Daoy (cell line): Measurements from ENCODE around the gene SGCD. TPM values are rescaled to one million over a fixed set of nuclear protein-coding genes. Genes with fewer than 3 reads are reported as not detected.

ENCODE experiments used
- DNase-seq: peaks from one replicate; pipeline ENCODE4 v3.0.0-alpha.2; 2015; ENCODE audit warnings: low read depth
- total RNA-seq: library from RNA; depleted of rRNA; stranded (reverse); fragments of >200 nt; shearing (Covaris generic); gene quantifications from 2 replicates; pipeline ENCODE4 v1.2.3, GENCODE V29; 2014; rRNA removed

Gene SGCD
- 0.83 and 1.4 TPM in 2 replicates for total RNA-seq

DNA sequence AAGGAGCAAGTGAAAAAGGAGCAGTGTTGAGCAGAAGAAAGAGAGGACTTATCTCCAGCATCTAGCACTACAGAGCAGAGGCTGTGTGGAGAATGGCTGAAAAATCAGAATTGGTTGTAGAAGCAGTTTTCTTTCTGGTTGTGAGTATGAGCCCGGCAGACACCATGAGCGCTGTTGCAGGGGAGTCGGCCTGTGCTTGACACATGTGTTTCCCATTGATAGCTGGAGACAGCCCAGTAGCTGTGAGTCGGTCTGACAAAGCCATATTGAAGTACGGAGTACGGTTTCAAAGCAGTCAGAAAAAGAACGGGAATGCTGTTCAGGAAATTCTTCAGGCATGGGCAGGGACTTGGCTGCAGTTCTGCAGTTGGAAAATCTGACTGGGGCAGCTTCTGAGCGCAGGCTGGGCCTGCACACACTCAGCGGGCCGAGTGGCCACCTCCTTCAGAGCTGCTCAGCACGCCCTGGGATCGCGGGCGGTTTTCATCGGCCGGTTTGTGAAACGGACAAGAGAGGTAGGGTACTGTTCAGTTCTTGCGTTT is at the start of gene SGCD:
SGCD (plus strand) TSS at position 447 of the 542 bp plus-strand sequence.
- peak; percentile 73 for DNase-seq

DNA sequence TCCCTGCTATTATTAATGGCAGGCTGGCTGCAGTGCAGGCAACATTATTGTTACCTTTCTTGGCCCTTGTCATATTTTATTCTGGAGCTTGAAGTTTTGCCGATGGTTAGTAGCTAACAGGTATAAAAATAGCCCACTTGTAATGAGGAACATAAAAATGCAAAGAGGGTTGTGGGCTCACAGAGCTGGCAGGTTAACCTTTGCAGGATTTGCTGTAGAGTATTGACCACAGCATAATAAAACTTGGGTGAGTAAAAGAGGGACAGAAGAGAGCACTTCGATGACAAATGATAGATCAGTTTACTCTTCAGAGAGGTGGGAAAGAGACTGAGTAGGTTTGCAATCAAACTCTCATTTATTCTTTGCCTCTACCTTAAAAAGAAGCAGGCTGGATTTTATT is 49.7 kb upstream of the SGCD start:
- DNase-seq, result no peak

DNA sequence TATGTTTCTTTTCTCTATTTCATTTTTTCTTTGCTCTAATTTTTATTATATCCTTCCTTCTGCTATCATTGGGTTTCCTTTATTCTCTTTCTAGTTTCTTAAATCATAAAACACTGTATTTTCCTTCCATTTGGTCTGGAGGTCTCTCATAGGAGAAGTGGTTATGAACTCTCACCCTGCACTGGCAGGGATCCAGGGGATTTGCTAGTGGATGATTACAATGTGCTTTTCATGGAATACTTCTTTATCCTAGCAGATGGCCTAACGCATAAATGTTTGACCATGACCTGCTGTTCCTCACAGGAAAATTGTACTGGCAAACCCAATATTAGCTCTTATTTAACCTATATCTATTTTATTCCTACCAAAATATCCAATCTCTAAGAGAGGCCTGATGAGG is 31.5 kb upstream of the SGCD start:
- no peak for DNase-seq

DNA sequence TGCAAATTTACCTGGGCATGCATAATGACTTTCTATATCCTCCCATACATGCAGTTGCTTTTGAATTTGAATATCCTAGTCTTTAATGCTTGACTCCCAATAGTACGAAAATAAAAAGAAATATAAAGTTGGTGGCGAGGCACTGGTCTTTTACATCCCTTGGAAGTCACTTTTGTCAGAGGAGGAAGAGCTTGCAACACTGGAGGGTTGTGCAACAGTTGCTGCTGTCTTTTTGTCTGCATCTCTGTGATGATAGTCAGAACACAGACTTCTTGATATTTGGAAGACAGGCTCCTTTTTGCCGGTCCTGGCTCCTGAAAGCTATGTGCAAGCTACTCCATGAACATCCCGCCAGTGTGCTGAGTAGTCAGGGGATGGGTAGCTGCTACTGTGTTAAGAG is 16.8 kb upstream of the SGCD start:
- no peak for DNase-seq

DNA sequence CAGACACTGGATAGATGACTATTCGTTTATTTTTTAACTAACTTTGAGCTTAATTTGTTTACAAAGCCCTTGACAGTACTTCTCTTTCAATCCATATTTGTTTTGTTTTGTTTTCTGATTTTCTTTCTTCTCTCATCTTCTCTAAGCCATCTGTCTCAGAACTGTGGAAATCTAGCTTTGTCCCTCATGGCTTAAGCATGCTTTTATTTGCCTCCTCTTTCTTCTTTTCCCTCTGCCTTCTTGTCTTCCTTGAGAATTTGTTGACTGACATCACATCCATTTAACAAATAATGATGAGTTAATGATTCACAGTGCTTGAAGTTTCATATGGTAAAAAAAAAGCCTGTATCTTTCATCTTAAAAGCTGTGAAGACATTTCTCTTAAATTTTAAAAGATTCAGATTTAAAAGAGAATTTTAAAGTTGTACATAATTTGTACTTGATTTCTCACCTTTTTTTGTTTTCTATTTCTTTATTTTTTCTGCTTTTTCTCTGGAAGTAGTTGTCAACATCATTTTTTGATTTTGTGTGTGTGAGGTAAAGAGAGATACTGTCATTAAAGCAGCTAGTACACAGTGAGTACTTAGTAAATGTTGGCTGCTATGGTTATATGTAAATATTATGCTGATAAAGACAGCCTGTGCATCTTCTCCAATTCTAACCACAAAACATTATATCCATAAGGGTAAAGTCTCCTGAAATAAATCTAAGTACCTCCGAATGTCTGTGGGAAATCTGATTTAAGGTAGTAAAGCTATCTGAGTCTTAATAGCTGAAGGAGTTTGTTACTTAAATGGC is 13.9 kb upstream of the SGCD start:
- no peak for DNase-seq

DNA sequence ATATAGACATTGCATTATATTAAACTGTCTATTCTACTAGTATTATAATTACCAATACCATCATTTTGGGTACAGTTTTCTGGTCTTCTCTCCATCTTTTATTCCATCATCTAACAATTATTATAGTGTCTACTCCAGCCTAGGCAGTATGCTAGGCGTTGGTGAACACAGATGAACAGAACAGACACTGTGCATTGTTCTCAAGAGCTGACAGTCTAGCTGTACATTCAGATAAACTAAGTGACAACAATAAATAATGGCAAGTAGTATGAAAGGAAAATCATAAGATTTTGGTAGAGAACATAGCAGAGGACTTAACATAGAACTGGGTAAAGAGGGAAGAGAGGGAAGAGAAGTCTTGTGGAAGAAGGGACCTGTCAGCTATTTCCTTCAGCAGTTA is 12.5 kb upstream of the SGCD start:
- no peak for DNase-seq

DNA sequence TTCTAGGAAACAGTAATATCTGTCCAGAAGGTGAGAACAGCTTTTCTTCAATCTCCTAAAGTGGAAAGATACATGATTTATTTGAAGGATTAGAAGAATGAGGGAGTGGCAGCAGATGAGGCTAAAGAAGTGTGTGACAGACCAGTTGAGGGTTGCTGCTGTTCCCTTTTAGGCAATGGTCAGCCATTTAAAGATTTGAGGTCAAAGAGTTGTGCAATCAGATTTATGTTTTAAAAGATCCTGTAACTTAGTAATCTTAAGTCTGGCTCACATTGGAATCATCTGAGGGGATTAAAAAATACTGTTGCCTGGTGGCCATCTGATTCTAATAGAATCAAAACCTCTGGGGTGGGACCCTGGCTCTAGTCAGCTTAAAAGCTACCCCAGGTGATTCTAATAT is 4.3 kb upstream of the SGCD start:
- DNase-seq, result no peak

DNA sequence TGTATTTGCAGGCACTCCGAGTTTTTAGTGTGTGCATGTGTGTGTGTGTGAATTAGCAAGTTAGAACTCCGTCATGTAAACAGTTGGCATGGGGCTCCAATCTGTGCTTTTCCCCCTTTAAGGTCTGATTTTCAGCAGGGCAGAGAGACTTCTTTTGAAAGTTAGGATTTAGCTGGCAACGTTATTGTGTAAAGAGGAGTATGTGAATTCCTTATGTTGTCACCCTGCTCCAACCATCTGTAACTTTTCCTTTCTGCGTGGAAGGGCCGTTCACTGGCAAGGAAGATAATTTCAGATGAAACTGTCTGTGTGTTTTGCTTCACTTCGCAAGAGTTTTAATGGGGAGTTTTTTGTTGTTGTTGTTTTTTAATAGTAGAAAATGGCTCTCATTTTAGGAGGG is 332 bp downstream of the SGCD start:
- peak; percentile 2 for DNase-seq

DNA sequence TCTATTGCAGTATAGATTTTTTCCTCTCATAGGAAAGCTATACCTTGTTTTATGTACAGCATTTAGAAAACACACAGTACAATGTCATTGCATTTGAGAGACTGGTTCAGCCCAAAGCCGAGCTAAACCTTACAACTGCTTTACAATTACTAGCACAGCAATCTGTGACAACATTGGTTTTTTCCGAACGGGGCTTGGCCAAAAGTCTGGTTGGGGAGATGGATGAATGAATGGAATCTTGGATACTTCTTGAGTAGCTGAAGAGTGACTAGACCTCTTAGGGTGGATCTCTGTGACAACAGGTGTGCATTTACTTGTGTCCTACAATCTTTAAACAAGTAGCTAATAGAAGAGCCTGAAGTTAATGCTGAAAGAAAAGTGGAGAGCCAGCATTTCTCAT is 1.2 kb downstream of the SGCD start:
- no peak for DNase-seq

DNA sequence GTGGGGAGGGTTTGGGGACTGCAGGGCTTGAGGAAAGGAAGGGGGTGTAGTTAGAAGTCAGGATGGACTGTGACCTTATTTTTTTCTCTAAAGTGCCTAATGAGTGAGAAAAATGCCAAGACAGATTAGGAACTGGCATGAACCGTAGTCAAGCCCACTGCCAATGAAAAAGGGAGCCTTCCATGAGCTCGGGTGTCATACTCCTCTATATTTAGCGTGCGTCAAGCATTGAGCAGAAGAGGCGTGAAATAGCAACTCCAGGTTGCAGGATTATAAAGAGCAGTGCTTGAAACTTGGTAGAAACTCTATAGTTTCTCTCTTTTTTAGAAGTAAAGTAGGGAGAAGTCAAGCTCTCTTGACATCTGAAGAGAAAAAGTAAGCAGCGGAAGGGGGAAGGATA is 1.8 kb downstream of the SGCD start:
- DNase-seq, result no peak

DNA sequence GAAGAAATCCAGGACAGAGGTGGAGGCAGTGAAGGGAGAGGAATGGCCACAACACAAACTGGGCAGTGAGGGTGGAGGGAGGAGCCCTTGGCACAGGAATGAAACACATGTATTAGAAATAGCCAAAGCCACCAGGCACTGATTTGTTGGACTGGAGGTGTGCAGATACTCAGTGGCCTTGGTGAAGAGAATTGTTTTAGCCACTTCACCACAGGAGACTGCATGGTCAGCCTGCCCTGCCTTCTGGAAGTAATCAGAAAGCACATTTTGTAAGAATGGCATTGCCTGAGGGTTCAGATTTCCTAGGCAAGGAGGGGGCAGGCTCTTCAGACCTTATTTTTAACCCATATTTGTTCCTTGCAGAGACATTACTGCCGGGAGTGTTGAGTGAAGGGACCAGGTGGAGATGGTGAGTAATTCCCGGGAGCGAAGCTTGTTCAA is 2.2 kb downstream of the SGCD start:
- no peak for DNase-seq

DNA sequence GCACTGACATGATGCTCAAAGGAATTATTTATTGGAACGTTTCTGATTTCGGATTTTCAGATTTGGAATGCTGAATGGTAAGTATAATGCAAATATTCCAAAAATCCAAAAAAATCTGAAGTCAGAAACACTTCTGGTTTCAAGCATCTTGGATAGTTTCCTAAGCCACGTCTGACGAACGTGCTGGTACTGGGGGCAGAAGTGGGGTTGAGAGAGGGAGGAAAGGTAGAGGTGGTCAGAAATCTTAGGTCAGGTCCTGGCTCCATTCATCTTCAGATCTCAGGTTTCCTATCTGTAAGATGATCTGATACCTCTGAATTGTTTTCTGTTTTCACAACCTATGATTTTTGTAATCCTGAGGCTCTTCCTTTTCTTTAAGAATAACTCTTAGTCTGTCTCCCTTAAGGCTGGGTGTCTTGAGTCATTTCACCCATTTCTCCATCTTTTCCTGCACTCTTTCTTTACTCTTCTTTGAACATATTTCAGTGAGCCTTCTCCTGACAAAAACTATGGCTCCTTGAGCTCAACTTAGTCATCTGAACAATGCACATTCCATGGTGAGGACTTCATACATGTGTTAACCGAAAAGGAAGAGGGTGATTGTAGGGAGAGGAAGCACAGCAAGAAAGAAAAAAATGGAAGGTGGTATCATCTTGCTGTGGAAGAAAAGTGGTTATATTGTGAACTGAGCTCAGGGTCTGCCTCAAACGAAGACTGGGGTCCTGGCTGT is 3.3 kb downstream of the SGCD start:
- peak; percentile 4 for DNase-seq

DNA sequence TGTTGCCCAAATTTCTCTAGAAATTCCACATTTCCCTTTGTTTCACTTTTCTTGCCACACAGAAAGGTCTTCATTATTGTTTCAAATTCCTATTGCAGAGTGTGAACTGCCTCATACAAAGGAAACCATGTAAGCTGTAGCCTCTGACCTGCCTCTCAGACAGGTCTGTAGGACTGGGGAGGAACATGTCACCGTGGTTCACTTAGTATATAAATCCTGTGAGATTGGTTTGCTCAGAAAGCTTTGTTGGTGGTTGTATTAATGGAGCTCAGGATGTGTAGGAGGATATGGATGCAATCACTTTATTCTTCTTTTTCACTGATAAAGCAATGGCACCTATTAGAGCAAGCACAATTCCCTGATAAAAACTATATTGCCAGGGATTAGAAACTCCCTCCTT is 4.2 kb downstream of the SGCD start:
- no peak for DNase-seq

DNA sequence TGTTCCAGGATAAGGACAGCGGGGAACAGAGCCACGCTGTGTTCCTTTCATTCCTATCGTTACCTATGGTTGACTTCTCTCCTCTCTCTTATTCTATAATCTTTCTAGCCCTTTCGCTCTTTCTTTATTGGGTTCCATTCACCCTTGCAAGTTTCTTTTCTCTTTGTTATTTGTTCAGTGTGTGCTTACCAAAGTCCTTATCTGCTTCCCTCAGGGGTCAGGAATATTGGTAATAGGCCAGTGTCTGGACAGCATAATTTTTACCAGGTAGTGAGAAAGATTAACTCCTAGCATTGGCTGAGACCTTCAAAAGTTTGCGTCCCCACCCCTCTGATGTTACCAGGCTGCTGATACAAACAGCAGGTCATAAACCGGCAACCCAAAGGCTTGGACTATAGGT is 4.9 kb downstream of the SGCD start:
- DNase-seq, result no peak

DNA sequence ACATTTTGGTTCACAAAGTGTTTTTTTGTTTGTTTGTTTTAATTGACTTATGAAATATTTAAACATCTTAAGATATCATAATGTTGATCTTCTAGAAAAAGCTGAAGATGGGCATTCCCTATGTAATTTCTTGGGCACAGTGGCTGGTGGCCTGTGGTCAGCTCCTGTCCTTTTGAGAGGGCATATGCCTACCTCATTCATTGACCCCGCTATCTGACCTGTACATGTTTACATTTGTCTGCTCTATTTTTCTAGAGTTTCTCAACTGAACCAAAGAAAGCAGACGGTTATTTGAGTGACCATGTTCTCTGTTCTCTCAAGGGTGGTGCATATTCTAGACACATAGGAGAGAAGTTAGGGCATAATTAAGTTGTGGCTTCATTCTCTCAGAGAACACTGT is 5.3 kb downstream of the SGCD start:
- no peak for DNase-seq

DNA sequence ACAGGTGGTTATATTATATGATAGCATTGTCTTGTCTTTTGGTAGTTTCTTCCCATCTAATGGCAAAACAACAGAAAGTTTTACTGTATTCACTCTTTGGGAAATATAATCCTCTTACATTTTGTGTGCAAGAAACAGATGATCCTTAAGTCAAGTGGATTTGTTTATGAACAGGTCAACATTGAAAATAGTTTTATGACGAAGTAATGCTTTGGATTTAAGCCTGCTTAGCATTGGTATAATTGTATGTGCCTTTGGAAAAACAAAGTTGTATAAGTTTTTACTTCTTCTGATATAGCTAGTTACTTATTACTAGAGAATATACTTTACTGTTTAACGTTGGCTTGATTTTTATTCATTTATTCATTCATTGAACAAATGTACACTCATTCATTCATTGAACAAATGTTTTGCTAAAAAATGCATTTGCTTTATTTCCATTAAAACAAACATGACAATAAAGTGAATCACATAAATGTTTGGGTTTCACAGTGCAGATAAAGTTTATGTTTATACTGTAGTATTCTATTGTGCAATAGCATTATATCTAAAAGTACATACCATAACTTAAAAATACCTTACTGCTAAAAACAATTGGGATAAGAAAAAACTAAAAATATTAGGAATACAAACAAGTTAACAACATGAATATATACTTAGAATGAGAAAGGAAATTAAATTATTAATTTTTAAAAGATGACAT is 12.3 kb downstream of the SGCD start:
- no peak for DNase-seq

DNA sequence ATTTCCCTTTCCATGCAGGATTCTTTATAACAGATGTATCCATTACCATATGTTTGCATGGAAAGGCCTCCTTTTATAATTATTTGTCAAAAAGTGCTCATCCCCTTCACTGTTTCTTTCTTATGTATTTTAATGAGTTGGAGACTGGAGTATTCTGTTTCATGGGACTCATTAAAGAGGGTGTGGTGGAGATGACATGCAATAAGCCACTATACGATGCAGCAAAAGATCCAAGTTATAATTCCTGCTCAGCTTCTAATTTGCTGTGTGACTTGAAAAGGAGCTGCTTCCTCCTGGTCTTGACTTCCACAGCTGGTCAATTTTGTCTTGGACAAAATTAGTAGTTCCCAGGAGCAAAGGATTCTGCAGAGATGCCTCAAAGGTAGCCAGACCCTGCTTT is 13.9 kb downstream of the SGCD start:
- DNase-seq, result no peak

DNA sequence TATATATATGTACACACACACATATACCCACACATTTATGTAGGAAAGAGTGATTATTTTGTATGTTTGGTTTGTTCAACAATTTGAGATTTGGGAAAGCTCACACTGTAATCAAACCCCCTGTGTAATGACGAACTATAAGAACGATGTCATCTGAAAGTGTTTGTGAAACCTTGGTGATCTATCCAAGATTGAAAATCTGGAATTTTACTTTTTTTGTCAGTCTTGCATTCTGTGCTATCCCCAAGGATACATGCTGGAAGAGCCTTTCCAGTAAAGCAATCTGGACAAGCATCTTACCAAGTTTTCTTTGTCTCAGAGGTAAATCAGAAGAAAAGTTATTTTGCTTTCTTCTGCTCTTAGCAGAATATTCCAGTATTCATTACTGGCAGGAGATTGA is 23.3 kb downstream of the SGCD start:
- DNase-seq, result no peak

DNA sequence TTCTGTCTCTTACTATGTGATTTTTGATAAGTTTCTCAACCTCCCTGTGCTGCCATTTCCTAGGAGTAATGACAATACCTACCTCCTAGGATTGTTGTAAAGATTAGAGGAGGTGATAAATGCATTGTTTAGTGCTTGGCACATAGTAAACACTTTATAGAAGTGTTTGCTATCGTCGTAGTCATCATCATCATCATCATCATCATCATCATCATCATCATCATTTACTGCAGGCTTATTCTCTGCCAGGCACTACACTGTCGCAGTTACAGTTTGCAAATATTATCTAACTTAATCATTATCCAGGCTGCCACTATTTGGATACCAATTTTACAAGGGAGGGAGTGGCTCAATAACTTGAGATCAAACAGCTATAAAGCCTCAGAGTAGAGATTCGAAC is 24.5 kb downstream of the SGCD start:
- DNase-seq, result no peak

DNA sequence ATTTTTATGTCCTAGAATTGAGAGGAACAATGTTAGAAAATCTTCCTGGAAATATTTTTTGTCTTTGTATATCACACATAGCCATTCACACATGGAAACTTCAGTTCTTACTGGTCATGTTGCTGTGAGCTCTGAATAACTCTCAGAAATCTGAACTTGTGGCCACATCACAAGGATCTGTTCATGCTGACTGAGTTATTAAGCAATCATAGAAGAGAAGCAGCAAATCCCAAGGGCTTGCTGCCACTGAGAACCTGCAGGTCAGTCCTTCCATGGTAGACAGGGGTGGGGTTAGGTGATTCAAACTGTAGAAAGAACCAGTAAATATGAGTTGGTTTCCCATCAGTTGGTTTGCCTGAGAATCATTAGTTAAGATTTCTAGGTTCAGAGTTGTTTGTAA is 27.6 kb downstream of the SGCD start:
- no peak for DNase-seq

DNA sequence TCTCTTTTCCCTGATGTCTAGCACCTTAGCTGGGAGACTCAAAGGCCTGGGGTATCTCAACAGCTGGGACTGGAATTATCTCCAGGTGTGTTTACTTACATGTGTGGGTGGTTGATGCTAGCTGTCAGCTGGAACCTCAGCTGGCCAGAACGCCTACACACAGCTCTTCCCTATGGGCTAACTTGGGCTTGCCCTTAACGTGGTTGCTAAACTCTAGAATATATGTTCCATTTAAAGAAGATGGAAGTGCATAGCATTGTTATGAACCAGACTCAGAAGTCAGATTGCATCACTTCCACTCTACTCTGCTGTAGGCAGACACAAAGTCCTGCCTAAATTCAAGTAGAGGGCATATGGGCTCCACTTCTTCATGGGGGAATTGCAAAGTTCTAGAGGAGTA is 29.3 kb downstream of the SGCD start:
- no peak for DNase-seq

DNA sequence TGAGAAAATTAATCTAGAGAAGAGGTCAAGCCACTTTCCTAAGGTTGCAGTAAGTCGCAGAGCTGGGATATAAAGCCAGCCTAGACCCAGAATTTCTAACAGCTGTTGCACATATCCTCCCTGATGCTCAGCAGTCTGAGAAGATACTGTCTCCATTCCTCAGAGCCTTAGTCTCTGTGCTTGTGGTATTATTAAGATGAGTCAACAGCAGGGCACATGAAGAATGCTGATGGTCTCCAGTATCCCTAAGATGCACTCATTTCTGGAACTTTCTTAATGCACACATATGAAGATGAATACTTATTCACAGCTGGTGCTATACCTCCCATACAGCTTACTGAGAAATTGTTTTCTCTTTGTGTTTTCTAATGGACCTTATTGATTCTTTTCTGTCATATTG is 32.5 kb downstream of the SGCD start:
- peak; percentile 3 for DNase-seq
